WTC11 (cell line): ENCODE data around the gene DCAF11.

Source experiments
- CREB1 ChIP-seq: sonication (generic); formaldehyde crosslinking; IDR thresholded peaks from 2 replicates; pipeline ENCODE4 v1.8.0; 2023; ENCODE audit warnings: mild to moderate bottlenecking, missing genetic modification reagents
- ELF4 ChIP-seq: sonication (generic); formaldehyde crosslinking; IDR thresholded peaks from 2 replicates; pipeline ENCODE4 v1.8.1; 2022; ENCODE audit warnings: low read depth, mild to moderate bottlenecking, moderate library complexity, missing genetic modification reagents
- SMAD3 ChIP-seq: sonication (generic); formaldehyde crosslinking; IDR thresholded peaks from 2 replicates; pipeline ENCODE4 v1.8.0; 2022; ENCODE audit warnings: missing genetic modification reagents, mild to moderate bottlenecking, borderline replicate concordance
- SP1 ChIP-seq: sonication (generic); formaldehyde crosslinking; conservative IDR thresholded peaks from 2 replicates; pipeline ENCODE4 v1.8.1; 2022; ENCODE audit warnings: missing genetic modification reagents
- TEAD4 ChIP-seq: sonication (generic); formaldehyde crosslinking; IDR thresholded peaks from 2 replicates; pipeline ENCODE4 v1.8.0; 2022; ENCODE audit warnings: mild to moderate bottlenecking, missing genetic modification reagents
- TP53 ChIP-seq: sonication (generic); formaldehyde crosslinking; IDR thresholded peaks from 2 replicates; pipeline ENCODE4 v1.8.1; 2023; ENCODE audit warnings: mild to moderate bottlenecking, missing genetic modification reagents
- ZNF138 ChIP-seq: sonication (generic); formaldehyde crosslinking; conservative IDR thresholded peaks from 2 replicates; pipeline ENCODE4 v1.8.1; 2022; ENCODE audit warnings: mild to moderate bottlenecking, moderate library complexity, missing genetic modification reagents
- TF ChIP-seq, protein P1 (sequence below): fragments of 200-600 bp; IDR thresholded peaks from 2 replicates; pipeline ENCODE4 v1.8.0; 2022; ENCODE audit warnings: antibody characterized with exemption
- TF ChIP-seq, protein P2 (sequence below): sonication (generic); formaldehyde crosslinking; IDR thresholded peaks from 2 replicates; pipeline ENCODE4 v1.8.1; 2022; ENCODE audit warnings: mild to moderate bottlenecking, missing genetic modification reagents, moderate library complexity, borderline replicate concordance
- TF ChIP-seq, protein P3 (sequence below): sonication (generic); formaldehyde crosslinking; IDR thresholded peaks from 2 replicates; pipeline ENCODE4 v1.8.1; 2022; ENCODE audit warnings: low read depth, mild to moderate bottlenecking, moderate library complexity, missing genetic modification reagents, borderline replicate concordance
- TF ChIP-seq, protein P4 (sequence below): sonication (generic); formaldehyde crosslinking; IDR thresholded peaks from 2 replicates; pipeline ENCODE4 v1.8.1; 2023; ENCODE audit warnings: mild to moderate bottlenecking, missing genetic modification reagents, borderline replicate concordance
- TF ChIP-seq, protein P5 (sequence below): sonication (generic); formaldehyde crosslinking; IDR thresholded peaks from 2 replicates; pipeline ENCODE4 v1.8.1; 2023; ENCODE audit warnings: mild to moderate bottlenecking, missing genetic modification reagents, moderate library complexity
- TF ChIP-seq, protein P6 (sequence below): sonication (generic); formaldehyde crosslinking; conservative IDR thresholded peaks from 2 replicates; pipeline ENCODE4 v1.8.1; 2023; ENCODE audit warnings: mild to moderate bottlenecking, low read depth, missing genetic modification reagents, moderate library complexity

DNA sequence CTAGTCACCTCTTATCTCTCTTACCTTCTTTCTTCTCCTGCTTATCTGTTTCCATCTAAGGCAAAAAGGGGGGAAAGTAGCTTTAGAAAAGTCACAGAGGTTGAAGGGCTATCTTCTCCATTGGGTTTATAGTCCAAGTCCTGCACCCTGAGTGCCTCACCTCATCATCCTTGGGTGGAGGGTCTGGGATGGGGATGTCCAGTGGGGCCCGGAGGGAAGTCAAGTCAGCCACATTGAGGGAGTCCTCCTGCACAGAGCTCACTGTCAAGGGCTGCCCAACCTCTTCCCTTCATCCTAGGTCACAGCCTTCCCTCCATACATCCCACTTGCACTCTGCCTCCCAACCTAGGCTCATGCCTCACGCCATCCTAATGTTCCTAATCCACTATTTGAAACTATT is 30.6 kb downstream of the DCAF11 start:
- no peak for TF ChIP-seq TP53 (CRISPR knock-in tag)
- TF ChIP-seq, protein P1, sequence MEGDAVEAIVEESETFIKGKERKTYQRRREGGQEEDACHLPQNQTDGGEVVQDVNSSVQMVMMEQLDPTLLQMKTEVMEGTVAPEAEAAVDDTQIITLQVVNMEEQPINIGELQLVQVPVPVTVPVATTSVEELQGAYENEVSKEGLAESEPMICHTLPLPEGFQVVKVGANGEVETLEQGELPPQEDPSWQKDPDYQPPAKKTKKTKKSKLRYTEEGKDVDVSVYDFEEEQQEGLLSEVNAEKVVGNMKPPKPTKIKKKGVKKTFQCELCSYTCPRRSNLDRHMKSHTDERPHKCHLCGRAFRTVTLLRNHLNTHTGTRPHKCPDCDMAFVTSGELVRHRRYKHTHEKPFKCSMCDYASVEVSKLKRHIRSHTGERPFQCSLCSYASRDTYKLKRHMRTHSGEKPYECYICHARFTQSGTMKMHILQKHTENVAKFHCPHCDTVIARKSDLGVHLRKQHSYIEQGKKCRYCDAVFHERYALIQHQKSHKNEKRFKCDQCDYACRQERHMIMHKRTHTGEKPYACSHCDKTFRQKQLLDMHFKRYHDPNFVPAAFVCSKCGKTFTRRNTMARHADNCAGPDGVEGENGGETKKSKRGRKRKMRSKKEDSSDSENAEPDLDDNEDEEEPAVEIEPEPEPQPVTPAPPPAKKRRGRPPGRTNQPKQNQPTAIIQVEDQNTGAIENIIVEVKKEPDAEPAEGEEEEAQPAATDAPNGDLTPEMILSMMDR: no peak
- TF ChIP-seq SMAD3 (CRISPR knock-in tag): no peak
- TF ChIP-seq ELF4 (CRISPR knock-in tag): no peak
- TF ChIP-seq SP1 (CRISPR knock-in tag): no peak
- TF ChIP-seq, protein P2, sequence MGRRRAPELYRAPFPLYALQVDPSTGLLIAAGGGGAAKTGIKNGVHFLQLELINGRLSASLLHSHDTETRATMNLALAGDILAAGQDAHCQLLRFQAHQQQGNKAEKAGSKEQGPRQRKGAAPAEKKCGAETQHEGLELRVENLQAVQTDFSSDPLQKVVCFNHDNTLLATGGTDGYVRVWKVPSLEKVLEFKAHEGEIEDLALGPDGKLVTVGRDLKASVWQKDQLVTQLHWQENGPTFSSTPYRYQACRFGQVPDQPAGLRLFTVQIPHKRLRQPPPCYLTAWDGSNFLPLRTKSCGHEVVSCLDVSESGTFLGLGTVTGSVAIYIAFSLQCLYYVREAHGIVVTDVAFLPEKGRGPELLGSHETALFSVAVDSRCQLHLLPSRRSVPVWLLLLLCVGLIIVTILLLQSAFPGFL (CRISPR knock-in tag): no peak
- TF ChIP-seq TEAD4: no peak
- TF ChIP-seq ZNF138 (CRISPR knock-in tag): no peak
- no peak for TF ChIP-seq CREB1
- TF ChIP-seq, protein P3, sequence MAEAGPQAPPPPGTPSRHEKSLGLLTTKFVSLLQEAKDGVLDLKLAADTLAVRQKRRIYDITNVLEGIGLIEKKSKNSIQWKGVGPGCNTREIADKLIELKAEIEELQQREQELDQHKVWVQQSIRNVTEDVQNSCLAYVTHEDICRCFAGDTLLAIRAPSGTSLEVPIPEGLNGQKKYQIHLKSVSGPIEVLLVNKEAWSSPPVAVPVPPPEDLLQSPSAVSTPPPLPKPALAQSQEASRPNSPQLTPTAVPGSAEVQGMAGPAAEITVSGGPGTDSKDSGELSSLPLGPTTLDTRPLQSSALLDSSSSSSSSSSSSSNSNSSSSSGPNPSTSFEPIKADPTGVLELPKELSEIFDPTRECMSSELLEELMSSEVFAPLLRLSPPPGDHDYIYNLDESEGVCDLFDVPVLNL (CRISPR knock-in tag): no peak
- TF ChIP-seq, protein P4, sequence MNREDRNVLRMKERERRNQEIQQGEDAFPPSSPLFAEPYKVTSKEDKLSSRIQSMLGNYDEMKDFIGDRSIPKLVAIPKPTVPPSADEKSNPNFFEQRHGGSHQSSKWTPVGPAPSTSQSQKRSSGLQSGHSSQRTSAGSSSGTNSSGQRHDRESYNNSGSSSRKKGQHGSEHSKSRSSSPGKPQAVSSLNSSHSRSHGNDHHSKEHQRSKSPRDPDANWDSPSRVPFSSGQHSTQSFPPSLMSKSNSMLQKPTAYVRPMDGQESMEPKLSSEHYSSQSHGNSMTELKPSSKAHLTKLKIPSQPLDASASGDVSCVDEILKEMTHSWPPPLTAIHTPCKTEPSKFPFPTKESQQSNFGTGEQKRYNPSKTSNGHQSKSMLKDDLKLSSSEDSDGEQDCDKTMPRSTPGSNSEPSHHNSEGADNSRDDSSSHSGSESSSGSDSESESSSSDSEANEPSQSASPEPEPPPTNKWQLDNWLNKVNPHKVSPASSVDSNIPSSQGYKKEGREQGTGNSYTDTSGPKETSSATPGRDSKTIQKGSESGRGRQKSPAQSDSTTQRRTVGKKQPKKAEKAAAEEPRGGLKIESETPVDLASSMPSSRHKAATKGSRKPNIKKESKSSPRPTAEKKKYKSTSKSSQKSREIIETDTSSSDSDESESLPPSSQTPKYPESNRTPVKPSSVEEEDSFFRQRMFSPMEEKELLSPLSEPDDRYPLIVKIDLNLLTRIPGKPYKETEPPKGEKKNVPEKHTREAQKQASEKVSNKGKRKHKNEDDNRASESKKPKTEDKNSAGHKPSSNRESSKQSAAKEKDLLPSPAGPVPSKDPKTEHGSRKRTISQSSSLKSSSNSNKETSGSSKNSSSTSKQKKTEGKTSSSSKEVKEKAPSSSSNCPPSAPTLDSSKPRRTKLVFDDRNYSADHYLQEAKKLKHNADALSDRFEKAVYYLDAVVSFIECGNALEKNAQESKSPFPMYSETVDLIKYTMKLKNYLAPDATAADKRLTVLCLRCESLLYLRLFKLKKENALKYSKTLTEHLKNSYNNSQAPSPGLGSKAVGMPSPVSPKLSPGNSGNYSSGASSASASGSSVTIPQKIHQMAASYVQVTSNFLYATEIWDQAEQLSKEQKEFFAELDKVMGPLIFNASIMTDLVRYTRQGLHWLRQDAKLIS (CRISPR knock-in tag): no peak
- TF ChIP-seq, protein P5, sequence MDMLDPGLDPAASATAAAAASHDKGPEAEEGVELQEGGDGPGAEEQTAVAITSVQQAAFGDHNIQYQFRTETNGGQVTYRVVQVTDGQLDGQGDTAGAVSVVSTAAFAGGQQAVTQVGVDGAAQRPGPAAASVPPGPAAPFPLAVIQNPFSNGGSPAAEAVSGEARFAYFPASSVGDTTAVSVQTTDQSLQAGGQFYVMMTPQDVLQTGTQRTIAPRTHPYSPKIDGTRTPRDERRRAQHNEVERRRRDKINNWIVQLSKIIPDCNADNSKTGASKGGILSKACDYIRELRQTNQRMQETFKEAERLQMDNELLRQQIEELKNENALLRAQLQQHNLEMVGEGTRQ (CRISPR knock-in tag): no peak
- TF ChIP-seq, protein P6, sequence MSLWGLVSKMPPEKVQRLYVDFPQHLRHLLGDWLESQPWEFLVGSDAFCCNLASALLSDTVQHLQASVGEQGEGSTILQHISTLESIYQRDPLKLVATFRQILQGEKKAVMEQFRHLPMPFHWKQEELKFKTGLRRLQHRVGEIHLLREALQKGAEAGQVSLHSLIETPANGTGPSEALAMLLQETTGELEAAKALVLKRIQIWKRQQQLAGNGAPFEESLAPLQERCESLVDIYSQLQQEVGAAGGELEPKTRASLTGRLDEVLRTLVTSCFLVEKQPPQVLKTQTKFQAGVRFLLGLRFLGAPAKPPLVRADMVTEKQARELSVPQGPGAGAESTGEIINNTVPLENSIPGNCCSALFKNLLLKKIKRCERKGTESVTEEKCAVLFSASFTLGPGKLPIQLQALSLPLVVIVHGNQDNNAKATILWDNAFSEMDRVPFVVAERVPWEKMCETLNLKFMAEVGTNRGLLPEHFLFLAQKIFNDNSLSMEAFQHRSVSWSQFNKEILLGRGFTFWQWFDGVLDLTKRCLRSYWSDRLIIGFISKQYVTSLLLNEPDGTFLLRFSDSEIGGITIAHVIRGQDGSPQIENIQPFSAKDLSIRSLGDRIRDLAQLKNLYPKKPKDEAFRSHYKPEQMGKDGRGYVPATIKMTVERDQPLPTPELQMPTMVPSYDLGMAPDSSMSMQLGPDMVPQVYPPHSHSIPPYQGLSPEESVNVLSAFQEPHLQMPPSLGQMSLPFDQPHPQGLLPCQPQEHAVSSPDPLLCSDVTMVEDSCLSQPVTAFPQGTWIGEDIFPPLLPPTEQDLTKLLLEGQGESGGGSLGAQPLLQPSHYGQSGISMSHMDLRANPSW (CRISPR knock-in tag): no peak
